HG03432 (cell line): ENCODE results near the gene ATF3.

Source experiments
- ATAC-seq: cut with Tn5 transposase; IDR thresholded peaks from one replicate; pipeline ENCODE4 v1.9.1; 2021; ENCODE audit warnings: mild to moderate bottlenecking, moderate library complexity; ENCODE audit not compliant: unreplicated experiment

The ATF3 gene, protein sequence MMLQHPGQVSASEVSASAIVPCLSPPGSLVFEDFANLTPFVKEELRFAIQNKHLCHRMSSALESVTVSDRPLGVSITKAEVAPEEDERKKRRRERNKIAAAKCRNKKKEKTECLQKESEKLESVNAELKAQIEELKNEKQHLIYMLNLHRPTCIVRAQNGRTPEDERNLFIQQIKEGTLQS

DNA sequence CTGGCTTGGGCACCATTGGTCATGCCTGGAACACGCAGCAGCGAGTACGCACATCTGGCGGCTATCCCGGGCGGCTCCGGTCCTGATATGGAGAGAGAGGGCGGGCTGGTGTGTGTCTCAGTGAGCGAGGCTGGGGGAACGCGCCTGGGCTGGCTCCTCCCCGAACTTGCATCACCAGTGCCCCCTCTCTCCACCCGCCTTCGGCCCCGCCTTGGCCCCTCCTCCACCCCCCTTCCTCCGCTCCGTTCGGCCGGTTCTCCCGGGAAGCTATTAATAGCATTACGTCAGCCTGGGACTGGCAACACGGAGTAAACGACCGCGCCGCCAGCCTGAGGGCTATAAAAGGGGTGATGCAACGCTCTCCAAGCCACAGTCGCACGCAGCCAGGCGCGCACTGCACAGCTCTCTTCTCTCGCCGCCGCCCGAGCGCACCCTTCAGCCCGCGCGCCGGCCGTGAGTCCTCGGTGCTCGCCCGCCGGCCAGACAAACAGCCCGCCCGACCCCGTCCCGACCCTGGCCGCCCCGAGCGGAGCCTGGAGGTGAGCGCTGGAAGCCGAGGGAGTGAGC lies at the start of gene ATF3:
Gene ATF3 (plus strand): TSS at position 370 of the 567 bp plus-strand sequence. CDS start 6,261 bp downstream, outside the sequence.
- peak; percentile 77 for ATAC-seq

- no peak for ATAC-seq
Observed at GRCh38 chr1:212559929-212560328, 48.6 kb upstream of the ATF3 start.

GRCh38 chr1:212560933-212561460 lies 47.6 kb upstream of the ATF3 start:
- ATAC-seq: no peak

DNA sequence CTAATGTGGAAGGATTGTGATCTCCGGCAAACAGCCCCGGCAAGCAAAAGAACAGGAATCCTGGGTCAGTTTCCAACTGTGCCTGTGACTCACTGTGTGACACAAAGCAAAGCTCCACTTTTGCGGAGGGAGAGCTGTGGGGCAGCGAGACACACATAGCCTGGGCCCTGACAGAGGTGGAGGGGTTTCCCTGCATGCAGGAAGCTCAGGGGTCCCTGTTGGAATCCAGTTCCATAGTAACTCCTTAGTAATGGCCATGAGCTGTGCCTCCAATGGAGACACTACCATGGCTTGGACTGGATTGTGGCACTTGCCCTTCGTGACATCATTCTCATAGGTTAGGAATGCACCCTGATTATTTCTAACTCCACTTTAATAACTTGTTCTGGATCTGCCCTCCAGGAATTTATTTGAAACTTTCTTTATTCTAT lies 47.0 kb upstream of the ATF3 start:
- ATAC-seq: no peak

GRCh38 chr1:212562771-212563170 lies 45.8 kb upstream of the ATF3 start:
- no peak for ATAC-seq

DNA sequence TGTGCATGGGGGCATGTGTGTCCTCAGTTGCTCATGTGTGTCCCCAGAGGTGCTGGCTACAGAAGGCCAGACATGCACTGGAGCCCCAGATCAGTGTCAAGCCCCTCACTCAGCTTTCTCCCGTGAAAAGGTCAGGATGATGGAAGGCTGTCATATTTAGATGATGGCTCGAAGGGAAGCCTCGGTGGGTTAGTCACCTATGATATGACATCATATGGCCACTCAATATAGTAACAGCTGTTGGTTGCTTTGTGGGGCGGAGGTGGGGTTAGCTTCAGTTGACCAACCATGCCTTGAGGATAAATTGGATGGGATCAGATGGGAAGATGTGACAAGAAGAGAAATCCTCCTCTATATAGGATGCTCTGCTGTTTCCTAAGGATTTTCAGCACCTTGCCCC lies 43.5 kb upstream of the ATF3 start:
- no peak for ATAC-seq

DNA sequence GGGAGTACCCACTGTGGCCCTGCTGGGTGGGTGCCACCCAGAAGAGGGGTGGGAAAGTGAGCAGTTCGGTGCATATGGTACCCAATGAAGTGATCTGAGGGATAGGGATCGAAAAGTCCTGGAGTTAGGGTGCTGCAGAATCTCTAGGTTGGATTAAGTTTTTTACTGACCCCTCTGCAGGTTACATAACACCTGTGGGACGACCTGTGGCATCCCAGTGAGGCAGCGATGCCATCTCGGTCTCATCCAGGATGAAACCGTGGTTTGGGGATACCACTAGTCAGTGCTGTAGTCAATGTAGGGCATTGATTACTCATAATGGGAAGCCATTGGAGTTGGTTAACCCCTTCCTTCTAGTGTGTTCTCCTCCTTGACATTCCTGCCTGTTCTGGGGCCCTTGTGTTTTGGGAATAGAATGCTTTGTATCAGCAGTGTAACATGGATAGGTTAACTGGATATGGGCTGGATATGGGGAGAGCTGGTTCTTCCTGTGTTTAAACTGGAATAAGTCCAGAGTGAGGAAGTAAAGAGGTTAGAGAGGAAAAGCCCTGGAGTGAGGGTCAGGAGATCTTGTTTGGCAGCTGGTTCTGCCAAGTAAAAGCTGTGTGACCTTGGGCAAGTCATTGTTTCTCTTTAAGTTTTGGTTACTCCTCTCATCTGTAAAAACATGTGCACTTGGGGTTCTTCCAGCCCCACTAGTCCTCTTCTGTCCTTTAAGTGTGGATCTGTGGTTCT lies 42.8 kb upstream of the ATF3 start:
- ATAC-seq: no peak

DNA sequence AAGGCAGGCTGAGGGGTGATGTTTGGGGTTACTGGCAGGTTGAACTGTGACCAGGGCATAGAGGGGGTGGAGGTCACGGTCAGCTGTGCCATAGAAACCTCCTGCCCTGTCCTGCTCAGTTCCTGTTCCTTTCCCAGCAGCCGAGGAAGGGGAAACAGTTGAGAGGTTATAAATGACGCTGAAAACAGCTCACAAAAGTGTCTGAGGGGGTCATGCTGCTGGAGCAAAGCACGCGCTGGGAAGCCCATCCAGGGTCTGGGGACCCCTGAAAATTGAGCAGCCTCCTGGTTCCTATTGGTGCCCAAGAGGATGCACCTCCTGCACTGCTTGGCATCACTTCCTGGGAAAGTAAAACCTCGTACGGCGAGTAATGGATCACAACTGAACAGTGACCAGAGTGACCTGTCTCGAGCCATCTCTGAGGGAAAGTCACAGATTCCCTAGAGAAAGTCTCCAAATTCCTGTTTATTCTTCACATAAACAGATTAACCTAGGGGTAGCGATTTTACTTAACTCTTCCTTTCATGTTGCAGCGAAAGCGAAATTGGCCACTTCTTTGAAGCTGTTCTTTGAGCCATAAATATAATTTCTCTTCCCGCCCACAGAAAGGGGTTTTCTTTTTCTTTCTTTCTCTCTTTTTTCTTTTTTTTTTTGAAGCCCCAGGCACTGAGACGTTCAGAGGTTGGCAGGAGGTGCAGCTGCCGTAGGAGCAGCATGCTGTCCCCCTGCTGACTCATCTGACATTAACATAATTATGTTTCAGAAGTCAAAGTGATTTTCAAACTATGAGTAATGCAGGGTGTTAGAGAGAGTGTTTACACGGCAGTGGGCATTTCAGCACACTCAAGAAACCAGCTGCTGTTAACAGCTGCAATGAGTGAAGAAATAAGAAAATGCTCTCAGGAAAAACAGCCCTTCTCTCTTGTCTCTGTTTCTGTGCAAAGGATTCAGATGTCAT lies 41.8 kb upstream of the ATF3 start:
- peak; percentile 99 for ATAC-seq

GRCh38 chr1:212567638-212568037 lies 40.9 kb upstream of the ATF3 start:
- ATAC-seq: no peak

DNA sequence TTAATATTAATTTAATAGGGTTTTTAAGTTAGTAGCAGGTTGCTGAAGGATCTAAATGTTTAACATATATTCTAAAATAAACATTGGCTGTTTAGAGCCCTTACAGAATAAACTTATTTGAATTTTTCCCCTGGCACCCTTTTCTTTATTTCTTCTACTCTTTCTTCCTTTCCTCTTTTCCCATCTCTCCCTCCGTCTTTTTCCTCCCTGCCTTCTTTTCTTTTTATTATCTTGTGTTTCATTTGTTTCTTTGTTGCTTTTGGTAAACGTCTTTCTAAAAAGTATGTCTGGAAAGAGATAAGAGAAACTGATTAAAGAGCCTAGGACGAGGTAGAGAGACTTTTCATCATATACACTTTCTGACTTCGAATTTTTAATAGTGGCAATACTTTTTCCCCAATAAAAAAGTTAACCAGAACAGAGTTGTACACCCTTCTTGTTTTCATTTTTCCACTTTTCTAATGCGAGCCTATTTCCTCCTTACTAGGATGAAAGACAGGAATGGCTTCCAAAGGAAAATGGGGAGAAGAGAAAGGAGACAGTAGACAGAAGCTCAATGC lies 39.5 kb upstream of the ATF3 start:
- no peak for ATAC-seq

- no peak for ATAC-seq
Observed at GRCh38 chr1:212574732-212575131, 33.8 kb upstream of the ATF3 start.

GRCh38 chr1:212575333-212575732 lies 33.2 kb upstream of the ATF3 start:
- ATAC-seq: no peak

- no peak for ATAC-seq
Observed at GRCh38 chr1:212578041-212578440, 30.5 kb upstream of the ATF3 start.

GRCh38 chr1:212581034-212581433 lies 27.5 kb upstream of the ATF3 start:
- ATAC-seq: no peak

GRCh38 chr1:212582291-212582690 lies 26.3 kb upstream of the ATF3 start:
- no peak for ATAC-seq

DNA sequence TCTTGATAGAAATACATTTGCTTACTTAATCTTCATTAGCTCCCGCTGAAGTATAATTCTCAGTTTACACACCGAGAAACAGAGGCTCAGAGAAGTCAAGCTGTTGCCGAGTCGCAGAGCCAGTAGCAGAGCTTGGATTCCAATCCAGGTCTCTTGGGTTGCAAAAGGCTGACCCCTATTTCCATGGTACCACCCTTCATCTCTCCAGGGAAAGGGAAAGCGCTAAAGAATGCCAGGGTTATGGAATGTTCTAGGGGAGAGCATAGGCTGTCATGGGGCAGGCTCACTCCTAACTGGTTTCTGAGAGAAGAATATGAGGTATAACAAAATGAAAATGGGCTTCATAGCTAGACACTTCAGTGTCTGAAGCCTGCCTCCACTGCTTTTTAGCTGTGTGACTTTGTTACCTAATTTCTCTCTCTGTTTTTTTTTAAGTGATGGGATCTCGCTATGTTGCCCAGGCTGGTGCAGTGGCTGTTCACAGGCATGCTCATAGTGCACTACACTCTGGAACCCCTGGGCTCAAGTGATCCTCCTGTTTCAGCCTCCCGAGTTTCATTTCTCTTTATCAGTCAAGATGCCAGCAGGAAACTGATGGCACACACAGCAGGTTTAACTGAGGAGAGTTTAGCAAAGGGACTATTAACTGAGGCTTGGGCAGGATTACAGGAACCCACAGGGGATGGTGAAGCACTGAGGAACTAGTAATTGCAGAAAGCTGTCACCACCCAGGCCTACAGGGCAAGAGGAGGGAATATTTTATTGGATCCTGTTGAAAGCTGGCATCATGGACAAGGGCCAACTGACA lies 25.5 kb upstream of the ATF3 start:
- no peak for ATAC-seq

DNA sequence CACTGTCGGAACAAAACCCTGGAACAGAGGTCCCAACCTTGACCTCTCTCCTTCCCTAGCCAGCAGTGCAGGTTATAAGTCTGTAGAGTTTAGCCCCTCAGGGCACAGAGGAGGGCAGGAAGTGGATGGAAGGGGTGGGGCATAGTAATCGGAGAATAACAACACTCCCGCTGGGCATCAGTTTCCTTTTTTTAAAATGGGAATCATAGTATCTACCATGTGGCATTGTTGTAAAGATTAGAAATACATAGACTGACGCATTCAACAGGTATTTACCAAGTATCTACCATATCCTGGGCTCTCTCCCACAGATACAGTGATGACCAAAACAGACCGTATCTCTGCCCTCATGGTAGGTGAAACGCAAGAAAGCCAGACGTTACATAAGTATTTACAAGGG lies 24.9 kb upstream of the ATF3 start:
- ATAC-seq: no peak

DNA sequence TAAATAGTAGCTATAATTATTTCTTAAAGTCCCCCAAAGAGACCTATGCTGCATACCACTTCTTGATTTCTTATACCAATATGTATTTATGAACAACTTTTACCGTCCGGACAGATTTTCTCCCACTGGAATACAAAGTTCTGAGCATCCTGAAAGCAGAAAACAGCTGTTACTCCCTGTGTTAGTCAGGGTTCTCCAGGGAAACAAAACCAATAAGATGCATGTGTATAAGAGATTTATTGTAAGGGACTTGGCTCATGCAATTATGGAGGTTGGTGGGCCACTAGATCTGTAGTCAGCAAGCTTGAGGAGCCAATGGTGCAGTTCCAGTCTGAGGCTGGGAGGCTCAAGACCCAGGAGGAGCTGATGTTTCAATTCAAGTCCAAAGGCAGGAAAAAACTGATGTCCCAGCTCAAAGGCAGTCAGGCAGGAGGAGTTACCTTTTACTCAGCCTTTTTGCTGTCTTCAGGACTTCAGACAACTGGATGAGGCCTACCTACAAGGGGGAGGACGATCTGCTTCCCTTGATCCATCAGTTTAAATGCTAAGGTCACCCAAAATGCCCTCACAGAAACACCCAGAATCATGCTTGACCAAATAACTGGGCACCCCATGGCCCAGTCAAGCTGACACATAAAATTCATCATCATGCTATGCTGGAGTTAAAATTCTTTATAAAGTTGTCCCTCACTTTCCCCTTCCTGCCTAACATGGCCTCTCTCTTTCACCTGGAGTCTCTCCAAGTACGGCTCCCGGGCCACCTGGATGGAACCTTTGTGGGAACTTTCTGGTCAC lies 24.3 kb upstream of the ATF3 start:
- ATAC-seq: no peak

- ATAC-seq: no peak
Observed at GRCh38 chr1:212585210-212585609, 23.4 kb upstream of the ATF3 start.
